ENCODE measurements around the gene INHBB. TPM values are rescaled to one million over a fixed set of nuclear protein-coding genes. Genes with fewer than 3 reads are reported as not detected.

Gene INHBB
- total and polyA plus RNA-seq, 2 experiments from 2014 or later = 2.7 to 6.6 TPM

- H3K79me2 ChIP-seq = no peaks in the 10 kb centered on the region
- TF ChIP-seq EZH2phosphoT487 (IDR thresholded peaks at IDR 0.05; ENCODE audit: low read depth, severe bottlenecking, unreplicated experiment) = no peak
- TF ChIP-seq CTCF (IDR thresholded peaks at IDR 0.05; ENCODE audit: poor library complexity) = no peak
- TF ChIP-seq EZH2 (IDR thresholded peaks at IDR 0.05; ENCODE audit: borderline replicate concordance) = no peak
- H3K27me3 ChIP-seq = no peaks in the 10 kb centered on the region
- no peaks in the 10 kb centered on the region for H3K36me3 ChIP-seq (replicated peaks; ENCODE audit: insufficient read depth, low read depth)
- H3K4me3 ChIP-seq = no peak overlapping the region
- H3K27ac ChIP-seq = no peak overlapping the region
- H3K4me2 ChIP-seq = no peak overlapping the region
- no peaks in the 10 kb centered on the region for H3K9me2 ChIP-seq (replicated peaks; ENCODE audit: insufficient read depth)
- DNase-seq (ENCODE audit: low spot score) = no peak
- H2AFZ ChIP-seq = no peak overlapping the region
- H3K9me3 ChIP-seq (ENCODE audit: low read depth) = no peaks in the 10 kb centered on the region
- no peaks in the 10 kb centered on the region for H3K4me1 ChIP-seq (ENCODE audit: insufficient read depth)
- WGBS (ENCODE audit: low lambda C conversion rate, missing lambda C conversion rate) = 61% methylated on average over 5 of the region's 5 CpGs
- H4K20me1 ChIP-seq (ENCODE audit: insufficient read depth, poor library complexity, severe bottlenecking) = no peaks in the 10 kb centered on the region
These were observed 21.7 kb downstream of the INHBB start for GRCh38 chr2:120367649-120368048.

- no peaks in the 10 kb centered on the region for H3K9me2 ChIP-seq (replicated peaks; ENCODE audit: insufficient read depth)
- no peaks in the 10 kb centered on the region for H3K27me3 ChIP-seq
- no peaks in the 10 kb centered on the region for H3K4me1 ChIP-seq (ENCODE audit: insufficient read depth)
- WGBS (ENCODE audit: low lambda C conversion rate, missing lambda C conversion rate) = 53% methylated on average over 3 of the region's 3 CpGs
- DNase-seq (ENCODE audit: low spot score) = no peak
- no peaks in the 10 kb centered on the region for H3K79me2 ChIP-seq
- H3K4me3 ChIP-seq = no peak overlapping the region
- no peaks in the 10 kb centered on the region for H3K36me3 ChIP-seq (replicated peaks; ENCODE audit: insufficient read depth, low read depth)
- H4K20me1 ChIP-seq (ENCODE audit: insufficient read depth, poor library complexity, severe bottlenecking) = no peaks in the 10 kb centered on the region
- TF ChIP-seq EZH2phosphoT487 (IDR thresholded peaks at IDR 0.05; ENCODE audit: low read depth, severe bottlenecking, unreplicated experiment) (no peak), EZH2 (IDR thresholded peaks at IDR 0.05; ENCODE audit: borderline replicate concordance) (no peak), CTCF (IDR thresholded peaks at IDR 0.05; ENCODE audit: poor library complexity) (no peak)
- no peak overlapping the region for H2AFZ ChIP-seq
- H3K4me2 ChIP-seq = no peak overlapping the region
- no peaks in the 10 kb centered on the region for H3K9me3 ChIP-seq (ENCODE audit: low read depth)
- no peak overlapping the region for H3K27ac ChIP-seq
These were observed 22.1 kb downstream of the INHBB start for GRCh38 chr2:120368086-120368485.

GRCh38 chr2:120369250-120369649, 23.3 kb downstream of the INHBB start:
- H3K36me3 ChIP-seq (replicated peaks; ENCODE audit: insufficient read depth, low read depth) = no peaks in the 10 kb centered on the region
- H3K9me2 ChIP-seq (replicated peaks; ENCODE audit: insufficient read depth) = no peaks in the 10 kb centered on the region
- 91% methylated on average over 4 of the region's 4 CpGs for WGBS (ENCODE audit: low lambda C conversion rate, missing lambda C conversion rate)
- H3K4me3 ChIP-seq = no peak overlapping the region
- no peaks in the 10 kb centered on the region for H3K79me2 ChIP-seq
- no peak for DNase-seq (ENCODE audit: low spot score)
- H4K20me1 ChIP-seq (ENCODE audit: insufficient read depth, poor library complexity, severe bottlenecking) = no peaks in the 10 kb centered on the region
- H3K4me2 ChIP-seq = no peak overlapping the region
- H3K27ac ChIP-seq = no peak overlapping the region
- H3K4me1 ChIP-seq (ENCODE audit: insufficient read depth) = no peaks in the 10 kb centered on the region
- TF ChIP-seq EZH2phosphoT487 (IDR thresholded peaks at IDR 0.05; ENCODE audit: low read depth, severe bottlenecking, unreplicated experiment) = no peak
- TF ChIP-seq CTCF (IDR thresholded peaks at IDR 0.05; ENCODE audit: poor library complexity) = no peak
- TF ChIP-seq EZH2 (IDR thresholded peaks at IDR 0.05; ENCODE audit: borderline replicate concordance) = no peak
- no peaks in the 10 kb centered on the region for H3K27me3 ChIP-seq
- H2AFZ ChIP-seq = no peak overlapping the region
- no peaks in the 10 kb centered on the region for H3K9me3 ChIP-seq (ENCODE audit: low read depth)

Data from hepatocyte (in vitro differentiated cells).